GM12878 (cell line): Measurements from ENCODE around the gene OR1Q1.

Source experiments
- CTCF ChIP-seq, 3 experiments: IDR thresholded peaks in 2 of 3; conservative IDR thresholded peaks in 1 of 3; 2 replicates each; pipeline ENCODE4 v1.5.1; 2011; ENCODE audit warnings: low read depth in 3 of 3, low read length in 3 of 3, mild to moderate bottlenecking in 3 of 3, control low read depth in 2 of 3, moderate library complexity in 2 of 3, inconsistent platforms in 1 of 3, mixed read lengths in 1 of 3; ENCODE audit not compliant: control insufficient read depth in 2 of 3, insufficient read depth in 1 of 3; ENCODE audit errors: extremely low read depth in 1 of 3
- EZH2 ChIP-seq: IDR thresholded peaks from 2 replicates; pipeline ENCODE4 v1.6.1; 2012; ENCODE audit warnings: low read depth, mild to moderate bottlenecking, control low read depth, inconsistent platforms, low read length, borderline replicate concordance; ENCODE audit not compliant: control insufficient read depth

- no peak for TF ChIP-seq CTCF (IDR thresholded peaks at IDR 0.05 in 2 of 3, conservative IDR thresholded peaks at IDR 0.05 in 1 of 3; ENCODE audit: control insufficient read depth in 2 of 3, extremely low read depth in 1 of 3, insufficient read depth in 1 of 3, low read depth in 3 of 3, low read length in 3 of 3)
- TF ChIP-seq EZH2, result no peak
Measured at GRCh38 chr9:122609804-122610203, 4.7 kb upstream of the OR1Q1 start.
